D721Med (cell line): ENCODE measurements around the gene TMCC1.
"Not testable (repeated sequence)": the region's sequence is repeated elsewhere in the genome, so short reads cannot be mapped to it uniquely, and the experiment has no call there.

Experiments used
- DNase-seq: peaks from one replicate; pipeline ENCODE4 v3.0.0; 2011; ENCODE audit warnings: low spot score; ENCODE audit not compliant: insufficient read length
- FAIRE-seq: peaks from 2 replicates; lab custom pipeline; 2011; peaks lifted over from hg19 to GRCh38; lab: Jason Lieb, UNC
- CTCF ChIP-seq: IDR thresholded peaks from 2 replicates; pipeline ENCODE4 v1.5.1; 2012; ENCODE audit warnings: mild to moderate bottlenecking, control low read depth; ENCODE audit not compliant: insufficient read depth; ENCODE audit errors: missing control alignments

The TMCC1 gene

GRCh38 chr3:129654131-129654530, 239.4 kb downstream of the TMCC1 start:
- no peak for TF ChIP-seq CTCF
- DNase-seq: no peak
- FAIRE-seq: no peak

GRCh38 chr3:129653019-129653418, 240.5 kb downstream of the TMCC1 start:
- FAIRE-seq: no peak
- no peak for DNase-seq
- no peak for TF ChIP-seq CTCF

- TF ChIP-seq CTCF: no peak
- FAIRE-seq (no peak), DNase-seq (no peak)
These were observed 241.9 kb downstream of the TMCC1 start for GRCh38 chr3:129651435-129652202.

- peak; percentile 84 for TF ChIP-seq CTCF
- DNase-seq (no peak), FAIRE-seq (no peak)
These were observed 243.1 kb downstream of the TMCC1 start for GRCh38 chr3:129650256-129650872.

GRCh38 chr3:129648391-129648790, 245.1 kb downstream of the TMCC1 start:
- FAIRE-seq (no peak), DNase-seq (no peak)

GRCh38 chr3:129645286-129645685, 248.2 kb downstream of the TMCC1 start:
- DNase-seq: no peak
- TF ChIP-seq CTCF: no peak
- no peak for FAIRE-seq

More at GRCh38 chr3:129648391-129648790, 245.1 kb downstream of the TMCC1 start:
- no peak for TF ChIP-seq CTCF

- no peak for TF ChIP-seq CTCF
- FAIRE-seq (no peak), DNase-seq (no peak)
These were observed 248.7 kb downstream of the TMCC1 start for GRCh38 chr3:129644836-129645235.

- DNase-seq, FAIRE-seq: not testable (repeated sequence)
These were observed 251.8 kb downstream of the TMCC1 start for GRCh38 chr3:129641567-129642260.

- FAIRE-seq: not testable (repeated sequence)
These were observed 252.5 kb downstream of the TMCC1 start for GRCh38 chr3:129640985-129641384.

More at GRCh38 chr3:129640985-129641384, 252.5 kb downstream of the TMCC1 start:
- not testable (repeated sequence) for DNase-seq
